Epithelial cell of proximal tubule (primary cell): ENCODE measurements around the gene CYB561D1. TPM values are rescaled to one million over a fixed set of nuclear protein-coding genes. Genes with fewer than 3 reads are reported as not detected.

Experiments used
- DNase-seq: peaks from one replicate; pipeline ENCODE4 v3.0.0-alpha.2; 2011; ENCODE audit warnings: low read depth
- H3K4me3 ChIP-seq: 2 replicates; pipeline ENCODE4 v1.5.1; 2011; ENCODE audit warnings: low read depth, mild to moderate bottlenecking, low read length
- total RNA-seq: library from RNA; depleted of rRNA; stranded (reverse); fragments of >200 nt; gene quantifications from 2 replicates; pipeline ENCODE4 v1.2.3, GENCODE V29; 2015
- TF ChIP-seq, protein P1 (sequence below): conservative IDR thresholded peaks from 2 replicates; pipeline ENCODE4 v1.5.1; 2012; ENCODE audit warnings: low read depth, mild to moderate bottlenecking, low read length

The CYB561D1 gene
- total RNA-seq, 1 donor from 2014 or later, result 3.6 TPM

DNA sequence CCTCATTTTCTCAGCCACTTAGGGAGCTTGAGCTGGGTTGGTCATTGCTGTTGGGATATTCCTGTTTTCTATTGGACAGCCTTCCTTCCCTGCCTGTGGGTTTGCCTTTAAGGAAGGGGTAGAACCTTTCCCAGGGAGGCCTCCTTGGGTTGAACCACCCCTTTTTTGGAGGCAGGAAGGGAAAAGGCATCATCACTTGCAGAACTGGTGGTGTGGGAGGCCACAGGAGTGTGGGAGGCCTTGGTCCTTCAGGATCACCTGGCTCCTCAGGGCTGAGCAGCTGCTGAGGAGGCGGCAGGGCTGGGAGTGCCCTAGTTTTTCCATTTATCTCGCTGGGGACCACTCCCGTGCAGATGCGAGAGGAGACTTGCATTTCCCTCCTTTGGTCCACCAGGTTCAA lies 667 bp upstream of the CYB561D1 start:
- TF ChIP-seq, protein P1, sequence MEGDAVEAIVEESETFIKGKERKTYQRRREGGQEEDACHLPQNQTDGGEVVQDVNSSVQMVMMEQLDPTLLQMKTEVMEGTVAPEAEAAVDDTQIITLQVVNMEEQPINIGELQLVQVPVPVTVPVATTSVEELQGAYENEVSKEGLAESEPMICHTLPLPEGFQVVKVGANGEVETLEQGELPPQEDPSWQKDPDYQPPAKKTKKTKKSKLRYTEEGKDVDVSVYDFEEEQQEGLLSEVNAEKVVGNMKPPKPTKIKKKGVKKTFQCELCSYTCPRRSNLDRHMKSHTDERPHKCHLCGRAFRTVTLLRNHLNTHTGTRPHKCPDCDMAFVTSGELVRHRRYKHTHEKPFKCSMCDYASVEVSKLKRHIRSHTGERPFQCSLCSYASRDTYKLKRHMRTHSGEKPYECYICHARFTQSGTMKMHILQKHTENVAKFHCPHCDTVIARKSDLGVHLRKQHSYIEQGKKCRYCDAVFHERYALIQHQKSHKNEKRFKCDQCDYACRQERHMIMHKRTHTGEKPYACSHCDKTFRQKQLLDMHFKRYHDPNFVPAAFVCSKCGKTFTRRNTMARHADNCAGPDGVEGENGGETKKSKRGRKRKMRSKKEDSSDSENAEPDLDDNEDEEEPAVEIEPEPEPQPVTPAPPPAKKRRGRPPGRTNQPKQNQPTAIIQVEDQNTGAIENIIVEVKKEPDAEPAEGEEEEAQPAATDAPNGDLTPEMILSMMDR, result no peak
- H3K4me3 ChIP-seq, result no peak overlapping the region
- no peak for DNase-seq

DNA sequence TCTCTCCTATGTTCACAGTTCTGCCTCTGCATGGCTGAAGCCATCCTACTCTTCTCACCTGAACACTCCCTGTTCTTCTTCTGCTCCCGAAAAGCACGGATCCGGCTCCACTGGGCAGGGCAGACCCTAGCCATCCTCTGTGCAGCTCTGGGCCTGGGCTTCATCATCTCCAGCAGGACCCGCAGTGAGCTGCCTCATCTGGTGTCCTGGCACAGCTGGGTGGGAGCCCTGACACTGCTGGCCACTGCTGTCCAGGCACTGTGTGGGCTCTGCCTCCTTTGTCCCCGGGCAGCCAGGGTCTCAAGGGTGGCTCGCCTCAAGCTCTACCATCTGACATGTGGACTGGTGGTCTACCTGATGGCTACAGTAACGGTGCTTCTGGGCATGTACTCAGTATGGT lies 1.8 kb downstream of the CYB561D1 start:
- DNase-seq, result no peak
- TF ChIP-seq, protein P1, result no peak
- H3K4me3 ChIP-seq, result no peak overlapping the region

DNA sequence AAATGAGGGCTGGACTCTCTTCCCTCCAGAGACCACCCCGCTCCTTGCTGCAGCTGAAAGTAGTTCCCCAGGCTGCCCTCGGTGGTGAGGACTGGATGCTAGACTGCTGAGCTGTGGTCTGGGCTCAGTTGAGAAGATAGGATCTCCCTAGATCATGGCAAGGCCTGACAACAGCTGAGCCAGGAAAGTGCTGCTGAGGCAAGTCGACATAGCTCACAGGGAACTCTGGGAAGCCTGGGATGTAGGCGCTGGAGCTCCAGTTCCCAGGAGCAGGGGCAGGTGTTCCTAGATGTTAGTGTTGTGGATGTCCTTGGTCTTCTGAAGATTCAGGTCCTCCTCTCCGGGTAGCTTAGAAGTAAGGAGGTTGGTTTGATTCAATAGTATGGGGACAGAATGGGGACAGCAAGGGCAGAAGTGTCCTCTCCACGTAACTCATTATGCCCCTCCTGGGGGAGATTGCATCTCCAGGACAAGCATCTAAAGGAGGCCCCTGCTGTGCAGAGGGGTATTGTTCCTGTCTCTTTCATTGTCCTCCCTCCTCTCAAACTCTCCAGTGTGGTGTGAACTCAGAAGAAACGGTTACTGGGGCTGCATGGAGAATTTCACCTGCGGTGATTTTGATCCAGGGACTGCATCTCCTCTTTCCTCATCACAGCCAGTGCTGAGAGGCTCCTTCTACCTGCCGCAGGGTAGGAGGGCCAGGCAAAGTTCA lies 3.7 kb downstream of the CYB561D1 start:
- DNase-seq, result no peak
- TF ChIP-seq, protein P1, result no peak
- H3K4me3 ChIP-seq, result no peak overlapping the region

DNA sequence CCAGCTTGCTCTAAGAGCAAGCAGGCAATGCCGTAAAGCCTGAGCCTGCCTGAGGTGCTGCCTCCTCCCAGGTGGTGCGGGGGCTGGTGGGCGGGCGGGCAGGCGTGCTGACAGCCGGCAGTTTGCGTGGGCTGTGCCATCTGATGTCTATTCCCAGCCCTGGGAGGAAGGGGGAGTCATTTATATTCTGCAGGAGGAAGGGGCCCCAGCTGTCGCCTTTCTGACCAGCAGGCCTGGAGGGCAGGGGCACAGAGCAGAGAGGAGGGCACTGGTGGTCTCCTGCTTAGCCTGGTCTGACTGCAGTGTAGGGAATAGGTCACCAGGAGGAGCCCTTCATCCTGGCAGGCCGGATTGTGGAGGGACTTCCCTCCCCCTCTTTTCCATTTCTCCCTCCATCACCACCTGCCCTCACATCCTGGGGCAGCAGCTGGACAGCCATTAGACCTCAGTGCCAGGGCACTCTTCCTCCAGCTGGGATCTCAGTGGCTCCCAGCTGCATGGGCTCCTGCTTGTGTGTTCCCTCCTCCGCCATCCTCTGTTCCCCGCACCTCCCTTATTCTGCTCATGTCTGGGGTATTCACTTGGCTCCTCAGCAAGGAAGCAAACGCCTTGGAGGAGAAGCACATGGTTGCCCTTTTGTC lies 4.4 kb downstream of the CYB561D1 start:
- TF ChIP-seq, protein P1, result peak; percentile 67
- no peak for DNase-seq
- no peak overlapping the region for H3K4me3 ChIP-seq

DNA sequence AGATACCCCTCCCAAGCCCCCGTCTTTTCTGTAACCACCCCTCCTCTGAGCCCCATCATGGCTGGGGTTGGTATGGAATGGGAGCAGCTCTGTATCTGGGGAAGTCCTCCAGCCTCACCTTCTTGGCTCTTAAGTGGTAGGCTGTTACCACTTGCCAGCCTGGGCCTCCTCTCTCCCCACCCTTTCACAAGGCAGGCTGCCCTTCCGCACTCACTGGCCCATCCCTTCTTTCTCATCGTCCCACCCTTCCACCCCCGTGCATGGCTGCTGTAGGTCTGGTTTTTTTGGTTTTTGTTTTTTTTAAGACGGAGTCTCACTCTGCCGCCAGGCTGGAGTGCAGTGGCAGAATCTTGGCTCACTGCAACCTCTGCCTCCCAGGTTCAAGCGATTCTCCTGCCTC lies 5.2 kb downstream of the CYB561D1 start:
- H3K4me3 ChIP-seq, result no peak overlapping the region
- no peak for DNase-seq
- TF ChIP-seq, protein P1, result no peak

DNA sequence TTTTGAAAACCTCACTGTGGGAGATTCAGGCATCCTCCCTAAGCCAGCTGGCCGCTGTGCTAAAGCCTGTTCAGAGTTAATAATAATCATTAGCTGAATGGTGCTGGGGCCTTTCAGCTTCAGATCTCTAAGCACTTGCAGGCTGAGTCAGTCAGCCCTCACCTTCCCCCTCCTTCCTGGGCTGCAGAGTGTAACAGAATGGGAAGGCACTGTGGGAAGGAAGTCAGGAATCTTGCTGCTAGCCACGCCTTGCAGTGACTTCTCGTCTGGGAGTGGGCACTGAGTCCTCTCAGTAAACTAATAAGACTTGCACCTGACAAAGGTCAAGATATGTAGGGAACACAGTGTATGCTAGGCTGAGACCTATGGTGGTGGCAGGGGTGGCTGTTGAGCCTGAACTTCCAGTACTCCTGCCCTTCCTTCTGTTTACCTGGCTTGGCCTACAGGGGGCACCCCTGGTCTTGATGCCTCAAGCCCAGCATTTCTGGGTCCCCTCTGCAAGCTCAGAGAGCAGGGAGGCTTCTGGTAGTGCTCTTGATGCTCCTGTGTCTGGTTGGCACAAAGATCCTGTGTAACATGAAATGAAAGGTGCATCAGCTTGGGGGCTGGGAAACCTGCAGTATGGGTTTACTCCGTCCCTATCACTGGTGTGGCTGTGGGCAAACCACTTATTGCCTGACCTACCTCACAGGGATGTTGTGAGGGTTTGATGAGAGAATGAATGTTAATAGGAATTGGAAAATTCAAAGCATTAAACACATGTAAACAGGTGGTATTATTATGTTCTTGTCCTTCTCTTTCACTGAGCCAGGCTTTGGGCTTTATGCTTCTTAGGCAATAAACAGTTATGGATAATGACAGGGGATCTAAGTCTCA lies 6.0 kb downstream of the CYB561D1 start:
- peak; percentile 74 for DNase-seq
- H3K4me3 ChIP-seq, result no peak overlapping the region
- TF ChIP-seq, protein P1, result peak; percentile 86
